ENCODE measurements around the gene ARHGEF9. TPM values are rescaled to one million over a fixed set of nuclear protein-coding genes. Genes with fewer than 3 reads are reported as not detected.

The ARHGEF9 gene
- total RNA-seq, 1 experiment from 2014 or later = 25.6 TPM

GRCh38 chrX:63785708-63786040, 660 bp upstream of the ARHGEF9 start:
- Histone ChIP-seq H3K4me3 (ENCODE audit: low read length) (no peak overlapping the region), H3K79me2 (ENCODE audit: low read length) (no peaks in the 10 kb centered on the region), H4K20me1 (ENCODE audit: insufficient read depth, low read depth, low read length) (no peaks in the 10 kb centered on the region), H3K27me3 (ENCODE audit: low read length) (no peaks in the 10 kb centered on the region), H3K4me1 (ENCODE audit: low read length) (no peaks in the 10 kb centered on the region), H3K27ac (ENCODE audit: low read length) (no peak overlapping the region), H3K4me2 (ENCODE audit: low read depth, low read length, poor library complexity, severe bottlenecking) (no peak overlapping the region), H3K36me3 (ENCODE audit: insufficient read depth, low read length) (no peaks in the 10 kb centered on the region), H2AFZ (ENCODE audit: low read length) (no peak overlapping the region), H3K9me2 (replicated peaks; ENCODE audit: insufficient read depth, low read length) (no peaks in the 10 kb centered on the region), H3K9ac (ENCODE audit: low read length) (no peak overlapping the region), H3K9me3 (ENCODE audit: low read length) (no peaks in the 10 kb centered on the region; the same call in 1 of the 2 replicates)
- DNase-seq = no peak

GRCh38 chrX:63784346-63784901, 590 bp downstream of the ARHGEF9 start:
- H2AFZ ChIP-seq (ENCODE audit: low read length) = no peak overlapping the region
- no peak overlapping the region for H3K27ac ChIP-seq (ENCODE audit: low read length)
- H3K9me2 ChIP-seq (replicated peaks; ENCODE audit: insufficient read depth, low read length) = no peaks in the 10 kb centered on the region
- H3K9ac ChIP-seq (ENCODE audit: low read length) = no peak overlapping the region
- no peaks in the 10 kb centered on the region for H4K20me1 ChIP-seq (ENCODE audit: insufficient read depth, low read depth, low read length)
- no peak overlapping the region for H3K4me2 ChIP-seq (ENCODE audit: low read depth, low read length, poor library complexity, severe bottlenecking)
- DNase-seq = no peak
- H3K4me1 ChIP-seq (ENCODE audit: low read length) = no peaks in the 10 kb centered on the region
- no peaks in the 10 kb centered on the region for H3K79me2 ChIP-seq (ENCODE audit: low read length)
- no peaks in the 10 kb centered on the region; the same call in 1 of the 2 replicates for H3K9me3 ChIP-seq (ENCODE audit: low read length)
- no peaks in the 10 kb centered on the region for H3K27me3 ChIP-seq (ENCODE audit: low read length)
- H3K4me3 ChIP-seq (ENCODE audit: low read length) = no peak overlapping the region
- H3K36me3 ChIP-seq (ENCODE audit: insufficient read depth, low read length) = no peaks in the 10 kb centered on the region

GRCh38 chrX:63782515-63782914, 2.5 kb downstream of the ARHGEF9 start:
- no peaks in the 10 kb centered on the region for H4K20me1 ChIP-seq (ENCODE audit: insufficient read depth, low read depth, low read length)
- no peak overlapping the region for H2AFZ ChIP-seq (ENCODE audit: low read length)
- H3K36me3 ChIP-seq (ENCODE audit: insufficient read depth, low read length) = no peaks in the 10 kb centered on the region; the same call in 1 of the 2 replicates
- no peaks in the 10 kb centered on the region for H3K27me3 ChIP-seq (ENCODE audit: low read length)
- H3K9ac ChIP-seq (ENCODE audit: low read length) = no peak overlapping the region
- H3K4me1 ChIP-seq (ENCODE audit: low read length) = no peaks in the 10 kb centered on the region
- DNase-seq = no peak
- no peaks in the 10 kb centered on the region for H3K79me2 ChIP-seq (ENCODE audit: low read length)
- H3K4me3 ChIP-seq (ENCODE audit: low read length) = no peak overlapping the region
- no peaks in the 10 kb centered on the region; the same call in 1 of the 2 replicates for H3K9me3 ChIP-seq (ENCODE audit: low read length)
- no peak overlapping the region for H3K27ac ChIP-seq (ENCODE audit: low read length)
- H3K9me2 ChIP-seq (replicated peaks; ENCODE audit: insufficient read depth, low read length) = no peaks in the 10 kb centered on the region
- no peak overlapping the region for H3K4me2 ChIP-seq (ENCODE audit: low read depth, low read length, poor library complexity, severe bottlenecking)

GRCh38 chrX:63768760-63769159, 16.3 kb downstream of the ARHGEF9 start:
- no peaks in the 10 kb centered on the region for H4K20me1 ChIP-seq (ENCODE audit: insufficient read depth, low read depth, low read length)
- no peak overlapping the region for H2AFZ ChIP-seq (ENCODE audit: low read length)
- no peaks in the 10 kb centered on the region for H3K36me3 ChIP-seq (ENCODE audit: insufficient read depth, low read length)
- no peaks in the 10 kb centered on the region for H3K79me2 ChIP-seq (ENCODE audit: low read length)
- no peak for DNase-seq
- no peak overlapping the region for H3K4me3 ChIP-seq (ENCODE audit: low read length)
- H3K9ac ChIP-seq (ENCODE audit: low read length) = no peak overlapping the region
- no peaks in the 10 kb centered on the region for H3K4me1 ChIP-seq (ENCODE audit: low read length)
- H3K9me2 ChIP-seq (replicated peaks; ENCODE audit: insufficient read depth, low read length) = no peaks in the 10 kb centered on the region
- no peaks in the 10 kb centered on the region for H3K9me3 ChIP-seq (ENCODE audit: low read length)
- no peaks in the 10 kb centered on the region for H3K27me3 ChIP-seq (ENCODE audit: low read length)
- no peak overlapping the region for H3K27ac ChIP-seq (ENCODE audit: low read length)
- no peak overlapping the region for H3K4me2 ChIP-seq (ENCODE audit: low read depth, low read length, poor library complexity, severe bottlenecking)

- Histone ChIP-seq H3K27ac (ENCODE audit: low read length) (no peak overlapping the region), H3K4me2 (ENCODE audit: low read depth, low read length, poor library complexity, severe bottlenecking) (no peak overlapping the region), H3K79me2 (ENCODE audit: low read length) (no peaks in the 10 kb centered on the region), H3K9ac (ENCODE audit: low read length) (no peak overlapping the region), H3K9me2 (replicated peaks; ENCODE audit: insufficient read depth, low read length) (no peaks in the 10 kb centered on the region), H3K9me3 (ENCODE audit: low read length) (no peaks in the 10 kb centered on the region), H2AFZ (ENCODE audit: low read length) (no peak overlapping the region), H3K36me3 (ENCODE audit: insufficient read depth, low read length) (no peaks in the 10 kb centered on the region), H3K4me1 (ENCODE audit: low read length) (no peaks in the 10 kb centered on the region), H3K4me3 (ENCODE audit: low read length) (no peak overlapping the region), H3K27me3 (ENCODE audit: low read length) (no peaks in the 10 kb centered on the region), H4K20me1 (ENCODE audit: insufficient read depth, low read depth, low read length) (no peaks in the 10 kb centered on the region)
- no peak for DNase-seq
Measured at GRCh38 chrX:63765712-63766111, 19.3 kb downstream of the ARHGEF9 start.

GRCh38 chrX:63764946-63765345, 20.1 kb downstream of the ARHGEF9 start:
- H3K79me2 ChIP-seq (ENCODE audit: low read length) = no peaks in the 10 kb centered on the region
- no peak for DNase-seq
- no peaks in the 10 kb centered on the region for H4K20me1 ChIP-seq (ENCODE audit: insufficient read depth, low read depth, low read length)
- H3K4me2 ChIP-seq (ENCODE audit: low read depth, low read length, poor library complexity, severe bottlenecking) = no peak overlapping the region
- H3K9ac ChIP-seq (ENCODE audit: low read length) = no peak overlapping the region
- H3K9me2 ChIP-seq (replicated peaks; ENCODE audit: insufficient read depth, low read length) = no peaks in the 10 kb centered on the region
- no peak overlapping the region for H3K27ac ChIP-seq (ENCODE audit: low read length)
- H3K4me3 ChIP-seq (ENCODE audit: low read length) = no peak overlapping the region
- H3K4me1 ChIP-seq (ENCODE audit: low read length) = no peaks in the 10 kb centered on the region
- no peaks in the 10 kb centered on the region for H3K27me3 ChIP-seq (ENCODE audit: low read length)
- no peaks in the 10 kb centered on the region for H3K9me3 ChIP-seq (ENCODE audit: low read length)
- H2AFZ ChIP-seq (ENCODE audit: low read length) = no peak overlapping the region
- no peaks in the 10 kb centered on the region for H3K36me3 ChIP-seq (ENCODE audit: insufficient read depth, low read length)

GRCh38 chrX:63761639-63762038, 23.4 kb downstream of the ARHGEF9 start:
- no peaks in the 10 kb centered on the region for H3K9me2 ChIP-seq (replicated peaks; ENCODE audit: insufficient read depth, low read length)
- H3K4me1 ChIP-seq (ENCODE audit: low read length) = no peaks in the 10 kb centered on the region
- no peaks in the 10 kb centered on the region for H3K79me2 ChIP-seq (ENCODE audit: low read length)
- H3K36me3 ChIP-seq (ENCODE audit: insufficient read depth, low read length) = no peaks in the 10 kb centered on the region
- no peak overlapping the region for H3K4me3 ChIP-seq (ENCODE audit: low read length)
- no peak overlapping the region for H3K9ac ChIP-seq (ENCODE audit: low read length)
- H3K27ac ChIP-seq (ENCODE audit: low read length) = no peak overlapping the region
- H3K9me3 ChIP-seq (ENCODE audit: low read length) = no peaks in the 10 kb centered on the region
- H2AFZ ChIP-seq (ENCODE audit: low read length) = no peak overlapping the region
- H4K20me1 ChIP-seq (ENCODE audit: insufficient read depth, low read depth, low read length) = no peaks in the 10 kb centered on the region
- peak; percentile 52 for DNase-seq
- no peaks in the 10 kb centered on the region for H3K27me3 ChIP-seq (ENCODE audit: low read length)
- H3K4me2 ChIP-seq (ENCODE audit: low read depth, low read length, poor library complexity, severe bottlenecking) = no peak overlapping the region

- Histone ChIP-seq H3K27me3 (ENCODE audit: low read length) (no peaks in the 10 kb centered on the region), H3K9me2 (replicated peaks; ENCODE audit: insufficient read depth, low read length) (no peaks in the 10 kb centered on the region), H3K36me3 (ENCODE audit: insufficient read depth, low read length) (no peaks in the 10 kb centered on the region), H3K9ac (ENCODE audit: low read length) (no peak overlapping the region), H2AFZ (ENCODE audit: low read length) (no peak overlapping the region), H3K9me3 (ENCODE audit: low read length) (no peaks in the 10 kb centered on the region), H3K4me3 (ENCODE audit: low read length) (no peak overlapping the region), H4K20me1 (ENCODE audit: insufficient read depth, low read depth, low read length) (no peaks in the 10 kb centered on the region), H3K79me2 (ENCODE audit: low read length) (peaks cover 15% of the 10 kb centered on the region), H3K4me1 (ENCODE audit: low read length) (peaks cover 13% of the 10 kb centered on the region), H3K27ac (ENCODE audit: low read length) (no peak overlapping the region), H3K4me2 (ENCODE audit: low read depth, low read length, poor library complexity, severe bottlenecking) (no peak overlapping the region)
- no peak for DNase-seq
Measured at GRCh38 chrX:63758011-63758410, 27.0 kb downstream of the ARHGEF9 start.

GRCh38 chrX:63755892-63756291, 29.1 kb downstream of the ARHGEF9 start:
- peak overlapping the region; percentile 84 for H3K4me3 ChIP-seq (ENCODE audit: low read length)
- no peaks in the 10 kb centered on the region for H3K27me3 ChIP-seq (ENCODE audit: low read length)
- no peaks in the 10 kb centered on the region for H4K20me1 ChIP-seq (ENCODE audit: insufficient read depth, low read depth, low read length)
- peaks cover 36% of the 10 kb centered on the region for H3K79me2 ChIP-seq (ENCODE audit: low read length)
- DNase-seq = no peak
- H3K9me2 ChIP-seq (replicated peaks; ENCODE audit: insufficient read depth, low read length) = no peaks in the 10 kb centered on the region
- H3K4me2 ChIP-seq (ENCODE audit: low read depth, low read length, poor library complexity, severe bottlenecking) = peak overlapping the region; percentile 70
- 0 out of 2 replicates have a peak overlapping the region, but pooled peaks have one; percentile 20 for H2AFZ ChIP-seq (ENCODE audit: low read length)
- H3K4me1 ChIP-seq (ENCODE audit: low read length) = peaks cover 25% of the 10 kb centered on the region
- no peak overlapping the region for H3K27ac ChIP-seq (ENCODE audit: low read length)
- peak overlapping the region; percentile 67 for H3K9ac ChIP-seq (ENCODE audit: low read length)
- no peaks in the 10 kb centered on the region for H3K9me3 ChIP-seq (ENCODE audit: low read length)
- no peaks in the 10 kb centered on the region for H3K36me3 ChIP-seq (ENCODE audit: insufficient read depth, low read length)
